IPS-18a (cell line): ENCODE data around the gene MAP3K10.

Experiments
- H3K27ac ChIP-seq: one replicate; pipeline ENCODE4 v1.5.1; 2013; ENCODE audit warnings: low read length
- H3K27me3 ChIP-seq: one replicate; pipeline ENCODE4 v1.6.1; 2013; ENCODE audit warnings: mild to moderate bottlenecking, low read length; ENCODE audit not compliant: control insufficient read depth, insufficient read depth
- H3K36me3 ChIP-seq: one replicate; pipeline ENCODE4 v1.6.1; 2013; ENCODE audit warnings: low read depth, low read length; ENCODE audit not compliant: control insufficient read depth
- H3K4me1 ChIP-seq: one replicate; pipeline ENCODE4 v1.6.1; 2013; ENCODE audit warnings: low read depth, low read length; ENCODE audit not compliant: control insufficient read depth
- H3K4me3 ChIP-seq: one replicate; pipeline ENCODE4 v1.5.1; 2013; ENCODE audit warnings: low read length
- H3K9ac ChIP-seq: one replicate; pipeline ENCODE4 v1.6.1; 2013; ENCODE audit warnings: mild to moderate bottlenecking, low read length, moderate library complexity
- H3K9me3 ChIP-seq: one replicate; pipeline ENCODE4 v1.6.1; 2013; ENCODE audit warnings: low read depth, low read length; ENCODE audit not compliant: control insufficient read depth

The MAP3K10 gene

GRCh38 chr19:40261631-40262030 lies 70.4 kb downstream of the MAP3K10 start:
- no peak overlapping the region for H3K4me3 ChIP-seq
- no peaks in the 10 kb centered on the region for H3K4me1 ChIP-seq
- H3K27me3 ChIP-seq, result no peaks in the 10 kb centered on the region
- no peaks in the 10 kb centered on the region for H3K9me3 ChIP-seq
- H3K36me3 ChIP-seq, result peaks cover 11% of the 10 kb centered on the region
- H3K9ac ChIP-seq, result no peak overlapping the region
- no peak overlapping the region for H3K27ac ChIP-seq

DNA sequence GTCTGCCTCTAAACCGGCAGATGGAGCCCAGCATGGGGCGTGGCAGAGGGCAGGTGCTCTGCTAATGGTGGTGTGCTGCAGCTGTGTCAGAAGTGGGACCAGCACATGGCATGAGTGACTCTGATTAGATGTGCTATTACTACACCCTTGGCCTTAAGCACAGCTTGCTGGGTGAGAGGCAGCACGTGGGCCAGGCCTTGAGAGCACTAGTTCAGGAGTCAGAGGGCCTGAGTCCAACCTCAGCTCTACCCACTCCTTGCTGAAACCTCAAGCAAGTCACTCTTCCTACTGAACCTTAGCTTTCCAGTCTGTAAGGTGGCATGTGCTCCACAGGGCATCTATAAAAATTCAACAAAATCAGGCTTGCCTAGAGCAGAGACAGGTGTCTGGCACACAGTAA lies 71.2 kb downstream of the MAP3K10 start:
- Histone ChIP-seq H3K4me1 (no peaks in the 10 kb centered on the region), H3K4me3 (no peak overlapping the region), H3K36me3 (peaks cover 9% of the 10 kb centered on the region)

GRCh38 chr19:40263440-40264313 lies 72.5 kb downstream of the MAP3K10 start:
- Histone ChIP-seq H3K36me3 (peaks cover 9% of the 10 kb centered on the region), H3K27ac (no peak overlapping the region), H3K9ac (no peak overlapping the region), H3K4me1 (no peaks in the 10 kb centered on the region), H3K4me3 (no peak overlapping the region), H3K9me3 (no peaks in the 10 kb centered on the region), H3K27me3 (no peaks in the 10 kb centered on the region)

More for the DNA sequence above, 71.2 kb downstream of the MAP3K10 start:
- no peaks in the 10 kb centered on the region for H3K9me3 ChIP-seq
- no peaks in the 10 kb centered on the region for H3K27me3 ChIP-seq
- H3K27ac ChIP-seq, result no peak overlapping the region
- no peak overlapping the region for H3K9ac ChIP-seq

DNA sequence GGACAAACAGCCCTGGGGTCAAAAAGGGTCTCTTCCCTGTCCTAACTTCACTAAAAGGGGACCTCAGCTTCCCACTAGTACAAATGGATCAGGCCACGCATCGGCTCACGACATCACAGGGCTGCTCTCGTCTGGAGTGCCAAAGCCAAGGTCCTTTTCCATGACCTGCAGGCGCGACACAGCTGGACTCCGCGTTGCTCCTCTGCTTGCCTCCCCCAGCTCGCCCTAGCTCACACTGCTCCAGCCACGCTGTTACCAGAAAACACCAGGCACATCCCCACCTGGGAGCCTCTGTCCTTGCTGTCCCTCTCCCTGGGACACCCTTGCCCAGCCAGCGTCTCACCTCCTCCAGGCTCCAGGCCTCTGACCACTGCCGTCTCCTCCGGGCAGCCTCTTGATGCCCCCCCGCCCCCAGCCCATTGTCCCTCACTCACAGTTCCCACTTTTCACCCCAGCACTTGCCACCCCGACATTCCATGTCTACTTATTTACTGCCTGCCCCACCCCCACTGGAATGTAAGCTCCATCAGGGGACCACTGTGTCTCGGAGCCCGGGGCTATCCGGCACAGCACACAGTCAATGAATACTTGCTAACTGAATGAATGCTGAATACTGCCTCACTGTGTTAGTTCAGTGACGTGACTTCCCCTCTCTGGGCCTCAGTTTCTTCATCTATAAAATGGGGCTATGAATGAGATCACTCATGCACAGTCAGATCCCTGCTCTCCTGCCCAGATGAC lies 73.3 kb downstream of the MAP3K10 start:
- H3K36me3 ChIP-seq, result peaks cover 9% of the 10 kb centered on the region
- H3K27ac ChIP-seq, result no peak overlapping the region
- H3K4me1 ChIP-seq, result no peaks in the 10 kb centered on the region
- H3K27me3 ChIP-seq, result no peaks in the 10 kb centered on the region
- no peaks in the 10 kb centered on the region for H3K9me3 ChIP-seq
- no peak overlapping the region for H3K9ac ChIP-seq
- H3K4me3 ChIP-seq, result no peak overlapping the region
